ENCODE data around the gene CIT.

Gene CIT

GRCh38 chr12:119699199-119699760 is 177.8 kb downstream of the CIT start:
- DNase-seq (ENCODE audit: low read depth) = no peak

- DNase-seq (ENCODE audit: low read depth) = no peak
Observed at GRCh38 chr12:119696943-119697342, 180.2 kb downstream of the CIT start.

DNA sequence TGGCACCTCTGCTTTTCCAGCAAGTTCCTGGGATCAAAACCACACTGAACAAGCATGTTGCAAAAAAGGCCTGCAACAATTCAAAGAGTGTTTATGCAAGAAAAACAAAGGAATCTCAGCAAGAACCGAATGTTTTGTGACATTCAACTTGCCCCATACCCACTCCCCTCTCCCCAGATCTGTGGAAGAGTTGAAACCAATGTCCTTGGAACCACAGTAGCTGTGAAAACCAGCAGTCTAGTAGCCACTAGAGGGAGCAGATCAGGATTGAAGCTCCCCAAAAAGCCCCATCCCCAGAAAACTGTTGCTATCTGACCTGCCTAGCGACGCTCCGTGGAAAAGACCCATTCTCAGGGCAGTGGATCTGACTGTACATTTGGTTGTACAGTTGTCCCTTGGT is 182.1 kb downstream of the CIT start:
- DNase-seq (ENCODE audit: low read depth) = no peak

GRCh38 chr12:119694111-119694510 is 183.0 kb downstream of the CIT start:
- no peak for DNase-seq (ENCODE audit: low read depth)

DNA sequence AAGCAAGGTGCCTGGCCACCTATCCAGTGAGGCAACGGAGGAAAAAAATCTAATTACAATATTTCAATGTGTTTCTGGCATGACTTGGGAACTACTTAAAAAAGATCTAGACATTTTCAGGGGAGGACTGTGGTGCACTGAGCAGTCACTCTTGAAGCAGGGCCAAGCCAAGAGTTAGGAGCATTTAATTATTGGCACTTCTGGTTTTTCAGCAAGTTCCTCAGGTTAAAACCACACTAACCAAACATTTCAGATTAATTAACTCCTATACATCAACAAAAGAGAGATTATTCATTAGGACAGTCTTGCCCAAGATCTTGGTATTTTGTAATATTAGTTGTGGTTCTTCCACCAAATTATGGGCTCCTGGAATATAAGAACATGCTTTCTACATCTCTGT is 183.6 kb downstream of the CIT start:
- DNase-seq (ENCODE audit: low read depth) = no peak

DNA sequence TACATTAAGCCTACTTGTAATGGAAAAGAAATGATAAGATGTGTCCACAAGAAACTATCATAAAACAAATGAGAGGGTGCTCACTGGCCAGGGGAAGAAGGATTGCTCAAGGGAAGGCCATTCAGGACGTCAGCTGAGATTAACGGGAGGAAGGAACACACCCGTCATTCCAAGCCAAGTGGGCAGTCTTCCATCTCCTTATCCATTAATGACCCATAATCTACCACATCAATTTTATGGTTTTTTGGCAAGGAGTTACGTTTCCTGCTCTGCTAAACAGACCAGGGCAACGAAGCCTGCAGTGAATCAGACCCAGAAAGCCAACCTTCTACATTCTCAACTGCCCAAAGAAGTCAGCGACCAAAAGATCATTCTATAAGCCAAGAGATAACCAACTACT is 184.1 kb downstream of the CIT start:
- DNase-seq (ENCODE audit: low read depth) = no peak

GRCh38 chr12:119692410-119692809 is 184.7 kb downstream of the CIT start:
- DNase-seq (ENCODE audit: low read depth) = no peak

DNA sequence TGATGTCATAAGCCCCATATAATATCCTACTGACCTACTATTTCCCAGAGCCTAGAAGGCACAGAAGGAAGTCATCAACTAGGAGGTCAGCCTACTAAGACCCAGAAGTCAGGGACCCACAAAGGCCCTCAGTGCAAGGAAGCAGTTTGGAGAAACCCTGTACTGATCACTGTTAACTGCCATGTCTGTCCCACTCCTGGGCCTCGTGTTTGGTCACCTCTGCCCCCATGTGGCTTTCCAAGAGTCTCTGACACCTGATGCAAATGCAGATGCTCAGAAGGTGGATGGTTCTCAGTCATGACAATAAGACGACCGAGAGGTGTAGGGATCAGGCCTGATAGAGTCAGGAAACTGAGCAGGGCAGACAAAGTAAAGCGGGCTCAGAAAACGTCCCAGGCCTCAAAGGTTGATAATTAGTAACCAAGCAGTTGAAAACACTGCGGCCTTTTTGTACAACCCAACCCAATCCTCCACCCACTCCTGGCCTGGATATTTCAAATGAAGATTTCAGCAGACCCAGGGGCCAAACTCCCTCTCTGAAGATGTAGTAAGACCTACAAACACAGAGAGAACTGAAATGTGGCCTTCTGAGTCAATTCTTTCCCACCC is 185.8 kb downstream of the CIT start:
- DNase-seq (ENCODE audit: low read depth) = no peak

DNA sequence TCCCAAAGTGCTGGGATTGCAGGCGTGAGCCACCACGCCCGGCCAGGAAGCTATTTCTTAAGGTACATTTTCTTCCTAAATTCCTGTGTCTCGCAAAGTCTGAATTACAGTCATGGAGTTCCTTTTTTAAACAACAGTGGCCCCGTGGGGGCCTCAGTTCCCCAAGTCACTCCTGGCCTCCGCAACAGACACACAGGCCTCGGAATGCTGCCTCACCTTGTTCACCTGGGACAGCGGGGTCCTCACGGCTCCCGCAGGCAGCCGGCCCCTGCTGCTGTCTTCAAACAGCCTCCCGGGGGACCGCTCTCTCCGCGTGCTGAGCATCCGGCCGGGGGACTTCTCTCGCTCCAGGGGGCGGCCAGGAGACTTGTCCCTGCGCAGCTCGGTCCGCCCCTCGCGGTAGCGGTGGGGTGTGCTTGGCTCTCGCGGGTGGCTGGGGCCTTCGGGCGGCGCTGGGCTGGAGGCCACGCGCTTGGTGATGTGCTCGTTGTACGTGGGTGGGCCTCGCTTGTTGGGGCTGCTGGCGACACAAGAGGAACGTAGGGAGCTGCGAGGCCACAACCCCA is 187.1 kb downstream of the CIT start:
- DNase-seq (ENCODE audit: low read depth) = no peak

- no peak for DNase-seq (ENCODE audit: low read depth)
Observed at GRCh38 chr12:119687879-119688278, 189.2 kb downstream of the CIT start.

- DNase-seq (ENCODE audit: low read depth) = no peak
Observed at GRCh38 chr12:119687406-119687805, 189.7 kb downstream of the CIT start.

- DNase-seq (ENCODE audit: low read depth) = no peak
Observed at GRCh38 chr12:119686776-119687175, 190.3 kb downstream of the CIT start.

DNA sequence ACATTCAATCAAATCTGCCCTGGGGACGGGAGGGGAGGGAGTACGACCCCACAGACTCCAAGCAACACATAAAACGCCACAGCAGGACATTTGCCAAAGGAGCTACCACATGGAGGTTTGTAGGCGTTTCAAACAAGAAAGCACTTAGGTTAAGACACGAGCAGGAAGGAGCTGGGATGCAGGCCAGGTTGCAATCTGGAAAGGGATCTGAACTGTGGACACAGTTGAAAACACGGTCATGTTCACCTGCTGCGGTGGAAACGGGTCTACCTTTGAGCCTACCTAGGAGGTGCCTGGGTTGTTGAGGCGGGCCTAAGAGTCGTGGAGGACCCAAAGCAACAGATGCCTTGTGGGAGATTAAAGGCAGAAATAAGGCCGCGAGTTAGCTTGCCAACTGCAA is 190.8 kb downstream of the CIT start:
- DNase-seq (ENCODE audit: low read depth) = no peak

DNA sequence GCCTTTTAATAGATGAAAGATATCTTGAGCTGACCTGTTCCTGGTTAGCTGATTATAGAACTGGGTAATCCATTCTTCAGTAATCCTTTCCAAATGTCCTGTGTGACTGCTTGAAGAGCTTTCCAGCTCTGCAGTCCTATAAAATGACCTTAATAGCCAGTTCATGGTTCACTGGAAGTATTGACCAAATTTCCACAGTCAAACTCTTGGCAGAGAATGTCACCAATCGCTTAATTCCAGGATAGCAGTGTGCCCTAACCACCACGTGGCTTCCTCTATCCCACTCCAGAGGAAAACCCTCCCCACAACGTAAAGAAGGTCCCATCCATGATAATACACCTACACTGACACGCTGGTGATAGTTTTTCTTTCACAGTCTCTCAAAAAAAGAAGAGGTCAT is 191.7 kb downstream of the CIT start:
- DNase-seq (ENCODE audit: low read depth) = no peak

GRCh38 chr12:119684711-119685369 is 192.3 kb downstream of the CIT start:
- DNase-seq (ENCODE audit: low read depth) = no peak

DNA sequence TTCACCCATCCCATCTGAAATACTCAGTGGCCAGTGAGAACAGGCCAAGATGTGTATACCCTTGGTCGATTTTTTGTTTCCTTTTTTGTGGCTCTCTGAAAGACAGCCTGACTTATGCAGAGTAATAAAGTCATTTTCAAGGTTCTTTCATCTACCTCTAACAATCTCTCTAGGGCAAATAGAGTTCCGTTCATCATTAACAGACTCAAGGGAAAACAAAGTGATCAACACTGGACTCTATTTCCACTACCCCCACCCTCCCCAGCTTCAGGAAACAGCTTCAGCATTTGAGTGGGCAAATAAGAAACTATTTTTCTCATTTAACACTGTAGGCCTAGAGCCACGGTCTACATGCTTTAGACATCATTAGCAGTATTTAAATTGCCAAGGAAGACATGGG is 193.3 kb downstream of the CIT start:
- DNase-seq (ENCODE audit: low read depth) = no peak

- no peak for DNase-seq (ENCODE audit: low read depth)
Observed at GRCh38 chr12:119683413-119683812, 193.7 kb downstream of the CIT start.

DNA sequence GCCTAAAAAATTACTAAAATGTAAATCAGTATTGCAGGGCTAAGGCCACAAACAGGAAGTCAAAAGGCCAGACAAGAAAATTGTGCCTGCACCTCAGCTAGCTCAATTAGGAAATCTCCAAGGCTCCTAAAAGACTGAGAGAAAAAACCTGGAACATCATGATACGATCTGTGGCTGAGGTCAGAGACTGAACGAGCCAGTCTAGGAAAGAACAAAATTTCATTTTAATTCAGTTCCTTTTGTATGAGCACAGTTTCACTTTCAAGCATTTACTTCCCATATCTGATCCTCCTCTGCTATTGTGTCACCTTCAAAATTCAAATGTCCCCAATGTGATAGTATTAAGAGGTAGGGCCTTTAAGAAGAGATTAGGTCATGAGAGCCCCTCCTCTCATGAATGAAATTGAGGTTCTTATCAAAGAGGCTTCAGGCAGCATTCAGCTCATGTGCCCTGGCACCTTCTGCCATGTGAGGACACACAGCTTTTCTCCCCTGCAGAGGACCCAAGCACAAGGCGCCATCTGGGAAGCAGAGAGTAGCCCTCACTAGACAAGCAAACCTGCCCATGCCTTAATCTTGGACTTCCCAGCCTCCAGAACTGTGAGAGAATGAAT is 194.4 kb downstream of the CIT start:
- no peak for DNase-seq (ENCODE audit: low read depth)

GRCh38 chr12:119681728-119682638 is 195.1 kb downstream of the CIT start:
- no peak for DNase-seq (ENCODE audit: low read depth)

DNA sequence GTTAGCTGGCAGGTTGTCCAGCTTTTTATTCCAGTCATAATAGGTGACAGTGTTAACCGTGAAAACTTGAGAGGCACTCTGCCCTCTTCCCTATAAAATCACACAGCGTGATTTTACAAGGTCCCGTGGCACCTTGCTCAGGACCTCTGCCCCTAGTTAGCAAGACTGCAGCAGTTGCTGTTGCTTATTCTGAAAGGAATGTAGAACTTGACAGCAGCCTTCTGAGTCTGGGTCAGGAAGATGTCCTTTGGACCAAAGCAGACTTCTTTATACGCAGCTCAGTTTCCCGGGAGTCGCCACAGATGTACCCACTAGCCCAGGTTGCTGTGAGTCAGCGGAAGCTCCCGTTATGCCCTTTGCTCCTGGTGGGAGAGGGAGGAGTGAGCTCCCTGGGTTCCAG is 196.0 kb downstream of the CIT start:
- no peak for DNase-seq (ENCODE audit: low read depth)

DNA sequence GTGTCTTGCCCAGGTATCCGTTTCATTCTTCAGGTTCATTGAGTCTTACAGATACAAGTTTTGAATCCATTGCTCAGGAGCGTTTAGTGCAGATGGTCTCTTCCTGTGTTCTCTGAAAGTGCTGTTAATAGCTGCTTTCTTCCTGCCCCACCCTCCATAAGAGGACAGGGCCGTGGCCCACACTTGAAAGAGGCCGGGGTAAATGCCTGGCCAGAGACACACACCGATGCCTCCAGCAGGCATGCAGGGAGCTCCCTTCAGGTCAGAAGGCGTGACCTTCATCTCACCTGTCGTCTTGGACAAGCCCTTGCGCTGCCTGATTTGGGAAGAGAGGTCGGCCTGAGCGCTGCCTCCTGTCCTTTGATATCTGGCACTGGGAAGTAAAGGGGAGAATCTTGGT is 197.6 kb downstream of the CIT start:
- no peak for DNase-seq (ENCODE audit: low read depth)

DNA sequence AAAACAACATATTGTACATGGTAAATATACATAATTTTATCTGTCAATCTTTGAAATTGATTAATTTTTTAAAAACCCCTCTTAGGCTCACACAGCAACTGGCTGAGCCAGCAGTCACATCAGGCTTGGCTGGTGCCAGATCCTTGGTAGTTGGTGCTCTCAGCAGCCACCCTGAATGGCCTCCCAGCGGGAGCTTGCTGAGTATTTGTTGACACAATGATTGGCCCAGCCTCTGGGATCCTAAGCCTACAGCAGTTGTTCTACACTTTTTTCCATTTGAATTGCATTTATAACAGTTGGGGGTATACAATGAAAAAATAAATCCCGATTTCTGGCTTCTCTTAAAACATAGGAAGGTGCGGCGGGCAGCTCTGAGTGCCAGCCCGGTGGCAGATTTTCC is 198.0 kb downstream of the CIT start:
- no peak for DNase-seq (ENCODE audit: low read depth)
